GM23248 (cell line): Measurements from ENCODE around the gene RPS6KA4. TPM values are rescaled to one million over a fixed set of nuclear protein-coding genes. Genes with fewer than 3 reads are reported as not detected.

ENCODE experiments used
- DNase-seq: peaks from one replicate; pipeline ENCODE4 v3.0.0-alpha.2; 2015
- H2AFZ ChIP-seq: fragments of 200-600 bp; sonication (generic); 2 replicates; pipeline ENCODE4 v1.6.1; 2016; ENCODE audit warnings: antibody characterized with exemption
- H3F3A ChIP-seq: fragments of 200-600 bp; sonication (generic); 2 replicates; pipeline ENCODE4 v1.6.1; 2016; ENCODE audit warnings: mild to moderate bottlenecking, antibody characterized with exemption, mixed run types; ENCODE audit not compliant: insufficient read depth
- H3K27ac ChIP-seq: fragments of 200-600 bp; sonication (generic); 2 replicates; pipeline ENCODE4 v1.5.1; 2016; ENCODE audit warnings: mild to moderate bottlenecking
- H3K27me3 ChIP-seq: fragments of 200-600 bp; sonication (generic); replicated peaks from 2 replicates; pipeline ENCODE4 v1.6.1; 2016; ENCODE audit warnings: mild to moderate bottlenecking; ENCODE audit not compliant: insufficient read depth
- H3K36me3 ChIP-seq: fragments of 200-600 bp; sonication (generic); 2 replicates; pipeline ENCODE4 v1.6.1; 2016; ENCODE audit warnings: low read depth, mild to moderate bottlenecking
- H3K4me1 ChIP-seq: fragments of 200-600 bp; sonication (generic); 2 replicates; pipeline ENCODE4 v1.6.1; 2016; ENCODE audit warnings: mild to moderate bottlenecking; ENCODE audit not compliant: insufficient read depth
- H3K4me2 ChIP-seq: fragments of 200-600 bp; sonication (generic); one replicate; pipeline ENCODE4 v1.6.1; 2016; ENCODE audit warnings: mild to moderate bottlenecking; ENCODE audit not compliant: unreplicated experiment
- H3K4me3 ChIP-seq: fragments of 200-600 bp; sonication (generic); 2 replicates; pipeline ENCODE4 v1.5.1; 2016; ENCODE audit warnings: mild to moderate bottlenecking
- H3K79me2 ChIP-seq: fragments of 200-600 bp; sonication (generic); 2 replicates; pipeline ENCODE4 v1.6.1; 2016; ENCODE audit warnings: mild to moderate bottlenecking; ENCODE audit not compliant: insufficient read depth
- H3K9ac ChIP-seq: fragments of 200-600 bp; sonication (generic); 2 replicates; pipeline ENCODE4 v1.6.1; 2016; ENCODE audit warnings: mild to moderate bottlenecking
- H3K9me2 ChIP-seq: fragments of 200-600 bp; sonication (generic); 2 replicates; pipeline ENCODE4 v1.6.1; 2016; ENCODE audit warnings: mixed run types, mild to moderate bottlenecking, moderate library complexity; ENCODE audit not compliant: insufficient read depth
- H3K9me3 ChIP-seq: fragments of 200-600 bp; sonication (generic); one replicate; pipeline ENCODE4 v1.6.1; 2017; ENCODE audit warnings: low read depth
- H4K20me1 ChIP-seq: fragments of 200-600 bp; sonication (generic); 2 replicates; pipeline ENCODE4 v1.6.0; 2016; ENCODE audit not compliant: insufficient read depth
- EZH2 ChIP-seq: fragments of 200-600 bp; sonication (generic); IDR thresholded peaks from 2 replicates; pipeline ENCODE4 v1.6.1; 2018; ENCODE audit warnings: antibody characterized with exemption, mild to moderate bottlenecking; ENCODE audit not compliant: insufficient read depth, poor library complexity, severe bottlenecking
- EZH2phosphoT487 ChIP-seq: fragments of 200-600 bp; sonication (generic); IDR thresholded peaks from 2 replicates; pipeline ENCODE4 v1.6.1; 2018; ENCODE audit warnings: antibody characterized with exemption, moderate library complexity, mild to moderate bottlenecking, low read depth; ENCODE audit not compliant: insufficient read depth
- WGBS, 2 experiments: methylation state at CpG; one replicate each; pipeline ENCODE4 v1.1.6; 2015 to 2017; ENCODE audit warnings: low lambda C conversion rate in 2 of 2, low coverage in 1 of 2; ENCODE audit errors: missing lambda C conversion rate in 2 of 2; 5-methylcytosine and 5-hydroxymethylcytosine counted together
- in situ Hi-C: fragments of 300-500 bp; cut with MboI; formaldehyde crosslinking; loops from 2 replicates; pipeline ENCODE4 v1.15.0; 2020
- polyA plus RNA-seq: library from polyadenylated mRNA; unstranded; fragments of >200 nt; fragmentation: Nextera tagmentation; extraction: Ambion mirVana; gene quantifications from 2 replicates; pipeline ENCODE4 v1.2.1, GENCODE V29; 2016
- total RNA-seq: library from RNA; depleted of rRNA; stranded (reverse); fragments of >200 nt; shearing (Covaris generic); gene quantifications from 2 replicates; pipeline ENCODE4 v1.2.3, GENCODE V29; 2014

RPS6KA4 gene
- total and polyA plus RNA-seq, 2 experiments from 2014 or later, result 12.2 to 61.0 TPM

DNA sequence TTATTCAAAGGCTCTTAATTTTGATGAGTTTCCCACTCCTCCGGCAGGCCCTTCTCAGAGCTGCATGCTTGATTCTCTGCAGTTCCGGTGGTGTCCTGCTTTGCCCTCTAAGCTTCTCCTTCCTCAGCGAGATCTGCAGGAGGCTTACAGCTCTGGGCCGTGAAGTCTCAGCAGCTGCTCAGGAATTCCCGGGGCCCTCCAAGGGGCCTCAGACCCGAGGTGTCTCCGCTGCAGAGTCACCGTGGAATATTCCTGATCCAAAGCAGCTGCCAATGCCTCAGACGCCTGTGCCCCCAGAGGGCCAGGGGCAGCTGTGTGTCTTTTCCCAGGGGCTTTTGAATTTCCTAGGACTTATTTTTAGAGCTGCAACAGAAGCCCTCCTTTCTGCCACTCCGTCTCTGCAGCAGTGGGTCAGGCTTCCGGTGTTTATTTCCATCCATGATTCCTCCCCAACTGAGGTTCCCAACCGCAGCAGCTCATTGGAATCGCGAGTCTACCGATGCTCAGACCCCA is 37.2 kb downstream of the RPS6KA4 start:
- Histone ChIP-seq H3K79me2 (no peaks in the 10 kb centered on the region), H3F3A (no peaks in the 10 kb centered on the region), H3K36me3 (no peaks in the 10 kb centered on the region), H3K27me3 (peaks cover 27% of the 10 kb centered on the region; the same call in 1 of the 2 replicates), H3K9ac (no peak overlapping the region), H3K4me3 (no peak overlapping the region), H3K27ac (no peak overlapping the region), H3K4me2 (no peak overlapping the region), H3K4me1 (no peaks in the 10 kb centered on the region), H3K9me2 (no peaks in the 10 kb centered on the region), H3K9me3 (no peaks in the 10 kb centered on the region), H2AFZ (no peak overlapping the region), H4K20me1 (no peaks in the 10 kb centered on the region)
- no peak for TF ChIP-seq EZH2
- TF ChIP-seq EZH2phosphoT487, result no peak
- in situ Hi-C loops, result no loop called here
- WGBS, 2 experiments, result 26 to 37% methylated on average over 15 of the region's 15 CpGs
- DNase-seq, result no peak

DNA sequence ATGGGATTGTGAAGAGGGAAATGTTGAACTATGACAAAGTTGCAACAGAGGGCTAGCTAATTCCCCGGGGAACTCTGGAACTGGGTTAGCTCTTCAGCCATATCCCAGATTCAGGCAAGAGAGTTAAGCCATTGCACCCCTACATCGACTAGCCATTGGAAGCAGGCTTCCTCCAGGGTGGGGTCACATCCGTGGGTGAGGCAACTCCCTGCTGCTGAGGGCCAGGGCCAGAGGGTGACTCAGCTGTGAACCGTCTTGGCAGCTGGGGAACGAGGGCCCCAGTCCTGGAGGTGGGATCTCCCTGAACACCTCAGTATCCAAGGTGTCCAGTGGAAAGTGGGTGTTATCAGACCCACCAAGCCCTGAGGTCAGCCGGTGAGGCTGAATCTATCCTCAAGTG is 41.1 kb downstream of the RPS6KA4 start:
- peak; percentile 72 for DNase-seq
- 25 to 35% methylated on average over 6 of the region's 6 CpGs for WGBS, 2 experiments
- Histone ChIP-seq H3K4me2 (no peak overlapping the region), H3K36me3 (no peaks in the 10 kb centered on the region), H3K9me2 (no peaks in the 10 kb centered on the region), H3K9me3 (no peaks in the 10 kb centered on the region), H3K27me3 (peaks cover 30% of the 10 kb centered on the region), H3K4me1 (no peaks in the 10 kb centered on the region), H2AFZ (no peak overlapping the region), H4K20me1 (no peaks in the 10 kb centered on the region), H3K27ac (no peak overlapping the region), H3K9ac (no peak overlapping the region), H3F3A (no peaks in the 10 kb centered on the region), H3K4me3 (no peak overlapping the region), H3K79me2 (no peaks in the 10 kb centered on the region)
- in situ Hi-C loops, result no loop called here
- TF ChIP-seq EZH2phosphoT487 (no peak), EZH2 (no peak)

DNA sequence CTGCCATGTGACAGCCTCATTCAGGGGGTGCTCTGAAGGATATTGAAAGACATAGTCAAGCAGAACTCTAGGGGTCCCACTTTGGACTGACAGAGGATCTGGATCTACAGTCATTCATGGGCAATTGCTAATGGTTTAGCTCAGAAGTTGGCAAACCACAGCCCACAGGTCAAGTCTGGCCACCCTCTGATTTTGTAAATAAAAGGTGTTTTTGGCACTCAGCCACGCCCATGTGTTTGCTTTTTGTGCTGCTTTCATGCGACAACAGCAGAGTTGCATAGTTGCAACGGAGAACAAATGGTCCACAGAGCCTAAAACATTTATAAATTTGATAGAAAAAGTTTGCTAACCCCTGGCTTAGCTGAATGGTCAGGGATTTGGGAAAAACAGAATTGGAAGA is 41.7 kb downstream of the RPS6KA4 start:
- no peaks in the 10 kb centered on the region for H3K9me3 ChIP-seq
- TF ChIP-seq EZH2phosphoT487 (no peak), EZH2 (no peak)
- H3K79me2 ChIP-seq, result no peaks in the 10 kb centered on the region
- peaks cover 26% of the 10 kb centered on the region for H3K27me3 ChIP-seq
- DNase-seq, result no peak
- in situ Hi-C loops, result no loop called here
- H3K9me2 ChIP-seq, result no peaks in the 10 kb centered on the region
- no peak overlapping the region for H3K9ac ChIP-seq
- H3K4me3 ChIP-seq, result no peak overlapping the region
- no peak overlapping the region for H2AFZ ChIP-seq
- no peaks in the 10 kb centered on the region for H4K20me1 ChIP-seq
- no peak overlapping the region for H3K27ac ChIP-seq
- H3F3A ChIP-seq, result no peaks in the 10 kb centered on the region
- 40 to 44% methylated on average over 3 of the region's 3 CpGs for WGBS, 2 experiments
- no peaks in the 10 kb centered on the region for H3K4me1 ChIP-seq
- no peak overlapping the region for H3K4me2 ChIP-seq
- H3K36me3 ChIP-seq, result no peaks in the 10 kb centered on the region

DNA sequence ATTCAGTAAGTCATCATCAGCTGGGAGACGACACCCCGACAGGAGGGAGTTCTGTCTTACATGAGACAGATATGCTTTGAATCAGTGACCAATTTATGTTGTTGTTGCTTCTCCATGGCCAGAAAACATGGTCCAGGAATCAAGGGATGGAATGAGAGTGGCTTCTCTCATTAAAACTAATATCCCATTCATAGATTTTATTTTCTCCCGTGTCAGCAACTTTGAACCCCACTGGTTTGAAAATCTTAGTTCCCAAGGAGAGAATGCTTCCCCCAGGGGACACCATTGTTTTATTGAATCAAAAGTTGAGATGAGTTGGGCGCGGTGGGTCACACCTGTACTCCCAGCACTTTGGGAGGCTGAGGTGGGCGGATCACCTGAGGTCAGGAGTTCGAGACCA is 42.8 kb downstream of the RPS6KA4 start:
- H2AFZ ChIP-seq, result no peak overlapping the region
- TF ChIP-seq EZH2 (no peak), EZH2phosphoT487 (no peak)
- no peaks in the 10 kb centered on the region for H3F3A ChIP-seq
- in situ Hi-C loops, result no loop called here
- no peak for DNase-seq
- no peaks in the 10 kb centered on the region for H3K9me3 ChIP-seq
- no peaks in the 10 kb centered on the region for H3K79me2 ChIP-seq
- no peak overlapping the region for H3K27ac ChIP-seq
- H3K4me1 ChIP-seq, result no peaks in the 10 kb centered on the region
- no peak overlapping the region for H3K4me3 ChIP-seq
- H3K9ac ChIP-seq, result no peak overlapping the region
- H3K27me3 ChIP-seq, result peaks cover 20% of the 10 kb centered on the region
- H4K20me1 ChIP-seq, result no peaks in the 10 kb centered on the region
- no peaks in the 10 kb centered on the region for H3K9me2 ChIP-seq
- H3K4me2 ChIP-seq, result no peak overlapping the region
- 81 to 82% methylated on average over 7 of the region's 7 CpGs for WGBS, 2 experiments
- H3K36me3 ChIP-seq, result no peaks in the 10 kb centered on the region

DNA sequence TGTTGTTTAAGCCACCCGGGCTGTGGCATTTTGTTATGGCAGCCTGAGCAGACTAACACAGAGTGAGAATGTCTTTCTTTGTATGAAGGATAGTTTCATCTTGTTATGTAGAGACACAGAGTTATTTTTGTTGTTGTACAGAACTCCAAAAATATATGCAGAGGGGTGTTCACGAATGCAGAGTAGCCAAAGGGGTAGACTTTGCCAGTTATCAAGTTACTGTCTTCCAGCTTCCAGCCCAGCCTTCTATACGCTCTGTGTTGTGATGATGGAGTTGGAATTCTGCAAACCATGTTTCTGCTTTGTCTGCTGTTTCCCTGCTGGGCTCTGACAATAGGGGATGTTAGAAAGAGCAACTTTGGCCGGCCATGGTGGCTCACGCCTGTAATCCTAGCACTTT is 44.1 kb downstream of the RPS6KA4 start:
- in situ Hi-C loops, result no loop called here
- Histone ChIP-seq H3K9me3 (no peaks in the 10 kb centered on the region), H3K27ac (no peak overlapping the region), H3K79me2 (no peaks in the 10 kb centered on the region), H3K4me1 (no peaks in the 10 kb centered on the region), H3K4me3 (no peak overlapping the region), H3K4me2 (no peak overlapping the region), H3K27me3 (peaks cover 20% of the 10 kb centered on the region), H4K20me1 (no peaks in the 10 kb centered on the region), H3K9me2 (no peaks in the 10 kb centered on the region), H3K36me3 (no peaks in the 10 kb centered on the region), H3F3A (no peaks in the 10 kb centered on the region), H2AFZ (no peak overlapping the region), H3K9ac (no peak overlapping the region)
- TF ChIP-seq EZH2 (no peak), EZH2phosphoT487 (no peak)
- 45 to 55% methylated on average over 5 of the region's 5 CpGs for whole genome bisulfite sequencing, 2 experiments
- DNase-seq, result no peak
